Body of pancreas (tissue), 4 donors: Measurements from ENCODE around the gene FTH1. TPM values are rescaled to one million over a fixed set of nuclear protein-coding genes. Genes with fewer than 3 reads are reported as not detected.

Experiments
- ATAC-seq: fragments of 150-250 bp; one replicate; pipeline ENCODE4 v1.9.1; 2016
- DNase-seq, 4 donors: peaks; one replicate each; pipeline ENCODE4 v3.0.0-alpha.2; 2019
- H3K27ac ChIP-seq, 4 donors: fragments of 200-600 bp; sonication (generic); 1 replicate in 3 of 4; 2 replicates in 1 of 4; pipeline versions ENCODE4 v1.5.1 to v1.6.1; 2016 to 2019; ENCODE audit warnings: mild to moderate bottlenecking in 1 of 4, mixed read lengths in 1 of 4, moderate library complexity in 1 of 4
- H3K27me3 ChIP-seq, 2 donors: fragments of 200-600 bp; sonication (generic); one replicate each; pipeline ENCODE4 v1.6.0; 2016; ENCODE audit warnings: mild to moderate bottlenecking in 1 of 2
- H3K36me3 ChIP-seq, 2 donors: fragments of 200-600 bp; sonication (generic); replicated peaks in 1 of 2; 2 replicates each; pipeline ENCODE4 v1.5.1; 2016; ENCODE audit warnings: low read depth in 2 of 2; ENCODE audit not compliant: insufficient read depth in 1 of 2
- H3K4me1 ChIP-seq: fragments of 200-600 bp; sonication (generic); one replicate; pipeline ENCODE4 v1.6.0; 2016
- H3K4me3 ChIP-seq, 2 donors: fragments of 200-600 bp; sonication (generic); 1 replicate in 1 of 2; 2 replicates in 1 of 2; pipeline ENCODE4 v1.5.1; 2016 to 2019
- H3K9me3 ChIP-seq, 3 donors: fragments of 200-600 bp; sonication (generic); 1 replicate in 2 of 3; 2 replicates in 1 of 3; pipeline ENCODE4 v1.5.1; 2016
- CTCF ChIP-seq, 7 experiments: fragments of 450-650 bp in 4 of 7; fragments of 200-600 bp in 3 of 7; sonication (generic) in 3 of 7; IDR thresholded peaks; one replicate each; pipeline ENCODE4 v1.5.1; 2016 to 2019; ENCODE audit warnings: antibody characterized with exemption in 7 of 7
- POLR2A ChIP-seq, 3 donors: fragments of 450-650 bp; IDR thresholded peaks; one replicate each; pipeline ENCODE4 v1.6.1; 2016; ENCODE audit warnings: antibody characterized with exemption in 3 of 3, mild to moderate bottlenecking in 2 of 3
- WGBS, 2 donors: methylation state at CpG; one replicate each; pipeline ENCODE4 v1.1.5; 2017; 5-methylcytosine and 5-hydroxymethylcytosine counted together
- intact Hi-C: fragments of 100-400 bp; cut with DNase I; formaldehyde crosslinking; loops from one replicate; pipeline ENCODE4 v1.15.1; 2023
- small RNA-seq: library from RNA; depleted of rRNA; stranded (forward); fragments of <200 nt; gene quantifications from one replicate; pipeline ENCODE3, GENCODE V24; 2016
- total RNA-seq, 2 donors: library from RNA; depleted of rRNA; stranded (reverse); fragments of >200 nt; gene quantifications; one replicate each; pipeline ENCODE4 v1.1.0, GENCODE V29; 2016

FTH1 gene
- total RNA-seq, 2 donors from 2014 or later: 1,333 to 1,363 TPM

- no peaks in the 10 kb centered on the region for H3K9me3 ChIP-seq
- DNase-seq (peak in 3 of 4 donors; percentile 46 to 66 (median 55)), ATAC-seq (peak; percentile 80)
- 2 to 16% methylated on average over 8 to 62 of the region's 74 CpGs for WGBS, 2 donors
- no peaks in the 10 kb centered on the region for H3K27me3 ChIP-seq
- H3K36me3 ChIP-seq: no peaks in the 10 kb centered on the region
- H3K4me3 ChIP-seq: no peak within 1 kb of the TSS
- peak within 1 kb of the TSS in 2 of 4 donors; percentile 21 to 37 for H3K27ac ChIP-seq
- TF ChIP-seq POLR2A (IDR thresholded peaks at IDR 0.05) (peak in 1 of 3 donors; percentile 31), CTCF (IDR thresholded peaks at IDR 0.05) (no peak)
- intact Hi-C loops: no loop called here
- H3K4me1 ChIP-seq: peaks cover 7% of the 10 kb centered on the region
These were observed 49.9 kb downstream of the FTH1 start, which contains the start of gene RAB3IL1 for GRCh38 chr11:61917334-61918109. Gene RAB3IL1 (minus strand): TSS chr11:61917566. CDS start chr11:61917367, 199 bp downstream.

- Histone ChIP-seq H3K9me3 (no peaks in the 10 kb centered on the region), H3K4me1 (peaks cover 7% of the 10 kb centered on the region), H3K27me3 (no peaks in the 10 kb centered on the region), H3K36me3 (no peaks in the 10 kb centered on the region), H3K27ac (peak overlapping the region in 2 of 4 donors; percentile 21 to 34), H3K4me3 (no peak overlapping the region)
- ATAC-seq (no peak), DNase-seq (no peak)
- WGBS, 2 donors: 0 to 9% methylated on average over 1 to 29 of the region's 32 CpGs
- intact Hi-C loops: no loop called here
- no peak for TF ChIP-seq CTCF (IDR thresholded peaks at IDR 0.05)
- no peak for TF ChIP-seq POLR2A (IDR thresholded peaks at IDR 0.05)
These were observed 50.6 kb downstream of the FTH1 start for GRCh38 chr11:61916737-61917333.

- no peaks in the 10 kb centered on the region for H3K9me3 ChIP-seq
- H3K4me1 ChIP-seq: peaks cover 7% of the 10 kb centered on the region
- H3K4me3 ChIP-seq: no peak overlapping the region
- DNase-seq (no peak), ATAC-seq (no peak)
- H3K27me3 ChIP-seq: no peaks in the 10 kb centered on the region
- no peak overlapping the region for H3K27ac ChIP-seq
- no peaks in the 10 kb centered on the region for H3K36me3 ChIP-seq
- WGBS, 2 donors: 70 to 81% methylated on average over 3 to 7 of the region's 7 CpGs
- no peak for TF ChIP-seq CTCF (IDR thresholded peaks at IDR 0.05)
- TF ChIP-seq POLR2A (IDR thresholded peaks at IDR 0.05): no peak
- intact Hi-C loops: no loop called here
These were observed 52.8 kb downstream of the FTH1 start for GRCh38 chr11:61914471-61915171.

Small RNA genes within 50 kb of the gene (small RNA-seq; reads per million reads assigned to genes)
- not detected for gene RNU6-1243P

Other genes starting within 250 kb of the FTH1 start
- gene MYRF, start 215.0 kb downstream of the FTH1 start, total RNA-seq: 10 to 100 TPM; 33.2 to 47.5 TPM
- 10 to 100 TPM in 1 of 2 donors, 1 to 10 TPM in 1; 8.6 to 29.1 TPM for gene TMEM258, start 175.0 kb downstream of the FTH1 start, total RNA-seq
- gene FEN1, start 174.7 kb downstream of the FTH1 start, total RNA-seq: 1 to 10 TPM; 2.6 to 3.4 TPM
- gene FADS1, start 150.6 kb downstream of the FTH1 start, total RNA-seq: 1 to 10 TPM; 4.6 to 7.0 TPM
- gene FADS2, start 139.3 kb downstream of the FTH1 start, total RNA-seq: 1 to 10 TPM; 2.0 to 4.4 TPM
- gene FADS3, start 76.1 kb downstream of the FTH1 start, total RNA-seq: 10 to 100 TPM; 30.9 to 33.0 TPM
- gene RAB3IL1, start 50.1 kb downstream of the FTH1 start, total RNA-seq: 10 to 100 TPM in 1 of 2 donors, 1 to 10 TPM in 1; 5.4 to 11.5 TPM
- 1 to 10 TPM; 1.6 to 2.6 TPM for gene BEST1, start 17.3 kb downstream of the FTH1 start, total RNA-seq
- gene INCENP, start 156.4 kb upstream of the FTH1 start, total RNA-seq: 1 to 10 TPM; 5.4 to 7.9 TPM
- not detected for gene SCGB1D1, start 222.6 kb upstream of the FTH1 start, total RNA-seq
- gene SCGB2A1, start 241.0 kb upstream of the FTH1 start, total RNA-seq: 10 to 100 TPM in 1 of 2 donors, not detected in 1; 10.4 TPM